GM04504 (cell line): ENCODE measurements around the gene CISD1.
"Not testable (repeated sequence)": the region's sequence is repeated elsewhere in the genome, so short reads cannot be mapped to it uniquely, and the experiment has no call there.

Source experiments
- DNase-seq: peaks from one replicate; pipeline ENCODE4 v3.0.0-alpha.2; 2012; ENCODE audit warnings: low read depth

The CISD1 gene

DNA sequence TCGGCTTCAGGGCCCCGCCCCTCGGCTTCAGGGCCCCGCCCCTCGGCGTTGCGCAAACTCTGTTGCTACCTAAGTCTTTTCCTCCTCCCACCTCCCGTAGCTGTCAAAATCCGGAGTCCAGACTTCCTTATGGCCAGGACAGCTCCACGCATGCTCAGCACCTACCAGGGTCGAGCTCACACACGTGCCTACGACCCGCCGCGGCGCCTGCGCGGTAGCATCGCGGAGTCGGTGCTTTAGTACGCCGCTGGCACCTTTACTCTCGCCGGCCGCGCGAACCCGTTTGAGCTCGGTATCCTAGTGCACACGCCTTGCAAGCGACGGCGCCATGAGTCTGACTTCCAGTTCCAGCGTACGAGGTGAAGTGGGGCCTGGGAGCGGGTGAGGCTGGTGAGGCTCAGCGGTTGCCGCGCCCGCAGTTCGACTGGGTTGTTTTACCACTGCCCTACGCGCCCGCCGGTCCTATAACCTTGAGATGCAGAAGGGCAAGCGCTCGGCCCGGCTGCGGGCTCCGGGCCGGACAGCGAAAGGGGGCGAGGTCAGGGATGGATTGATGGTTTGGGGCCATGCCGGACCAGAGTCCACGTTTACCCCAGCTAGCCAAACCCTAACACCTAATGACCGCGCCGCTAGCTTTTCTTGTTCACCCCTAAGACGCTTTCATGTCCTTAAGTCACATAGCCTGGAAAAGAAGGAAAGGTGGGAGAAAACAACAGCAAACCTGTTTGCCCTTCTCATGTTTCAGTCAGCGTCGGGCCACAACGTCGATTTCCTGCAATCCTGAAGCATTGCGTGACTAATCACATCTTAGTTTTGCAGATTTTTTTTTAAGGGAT, at the start of gene CISD1:
CISD1 (plus strand) TSS at position 217 of the 836 bp plus-strand sequence; CDS start at position 329, 112 bp downstream.
- peak; percentile 99 for DNase-seq

DNA sequence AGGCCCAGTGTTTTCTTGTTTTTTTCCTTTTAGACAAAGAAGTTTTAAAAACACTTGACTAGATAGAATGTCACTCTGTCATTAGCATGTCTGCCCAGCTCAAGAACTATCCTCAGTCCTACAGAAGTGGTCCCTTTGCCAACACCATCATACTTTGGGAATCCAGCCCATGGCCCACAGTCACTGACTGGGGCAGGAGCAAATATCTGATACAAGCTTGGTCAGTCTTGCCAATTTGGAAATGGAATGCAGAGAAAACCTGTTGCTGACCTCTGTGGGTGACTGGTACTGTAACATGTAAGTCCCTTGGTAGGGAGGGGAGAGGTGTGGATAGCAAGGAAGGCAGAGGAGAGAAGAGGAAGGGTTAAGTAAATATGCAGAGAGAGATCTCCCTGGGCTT, 49.1 kb upstream of the CISD1 start:
- no peak for DNase-seq

DNA sequence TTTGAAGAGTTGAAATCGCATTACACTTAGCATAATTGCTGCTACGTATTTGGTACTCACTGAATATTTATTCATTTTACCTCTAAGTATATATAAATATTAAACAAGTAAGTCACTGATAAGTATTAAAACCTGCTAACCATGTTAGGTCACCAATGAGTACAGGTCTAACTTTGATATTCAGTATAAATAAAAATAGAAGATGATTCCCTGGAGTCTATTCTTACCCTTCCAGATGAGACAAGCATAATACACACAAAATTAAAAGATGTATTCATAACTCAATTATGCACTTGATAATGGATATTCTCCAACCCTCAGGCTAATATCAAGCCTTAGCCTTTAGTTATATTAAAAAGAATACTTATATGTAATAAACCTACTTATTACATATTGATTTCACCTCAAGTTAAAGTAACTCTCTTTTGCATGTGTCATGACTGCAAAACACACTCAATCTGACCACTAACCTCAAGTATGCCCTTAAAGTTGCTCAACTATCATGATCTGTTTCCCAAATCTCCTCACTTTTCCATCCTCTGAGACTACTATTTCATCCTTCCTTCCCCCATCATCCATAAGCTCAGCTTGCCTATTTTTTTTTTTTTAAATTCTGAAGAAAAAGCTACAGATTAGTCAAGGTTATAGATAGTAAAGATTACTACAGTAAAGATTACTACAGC, 48.1 kb upstream of the CISD1 start:
- peak; percentile 41 for DNase-seq

DNA sequence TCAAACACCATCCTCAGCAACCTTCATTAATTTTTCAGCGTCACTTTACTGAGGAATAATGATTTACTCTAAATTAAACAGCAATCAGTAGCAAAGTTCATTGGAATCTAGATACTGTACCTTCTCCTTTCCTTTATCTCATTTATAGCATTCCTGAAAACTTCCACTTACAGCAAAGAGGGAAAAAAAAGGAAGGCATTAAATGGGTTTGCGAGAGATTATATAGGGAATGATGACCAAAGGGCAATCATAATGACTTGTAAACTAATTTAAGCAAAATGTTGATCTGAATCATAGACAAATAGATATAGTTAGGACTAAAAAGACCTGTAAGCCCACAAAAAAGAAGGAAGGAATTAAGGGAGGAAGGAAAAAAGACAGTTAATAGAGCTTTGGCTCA, 43.3 kb upstream of the CISD1 start:
- DNase-seq = no peak

DNA sequence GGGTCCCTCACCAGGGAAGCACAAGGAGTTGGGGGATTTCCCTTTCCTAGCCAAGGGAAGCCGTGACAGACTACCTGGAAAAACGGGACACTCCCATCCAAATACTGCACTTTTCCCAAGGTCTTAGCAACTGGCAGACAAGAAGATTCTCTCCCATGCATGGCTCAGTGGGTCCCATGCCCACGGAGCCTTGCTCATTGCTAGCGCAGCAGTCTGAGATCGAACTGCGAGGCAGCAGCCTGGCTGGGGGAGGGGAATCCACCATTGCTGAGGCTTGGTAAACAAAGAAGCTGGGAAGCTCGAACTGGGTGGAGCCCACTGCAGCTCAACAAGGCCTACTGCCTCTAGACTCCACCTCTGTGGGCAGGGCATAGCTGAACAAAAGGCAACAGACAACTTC, 39.1 kb upstream of the CISD1 start:
- not testable (repeated sequence) for DNase-seq

DNA sequence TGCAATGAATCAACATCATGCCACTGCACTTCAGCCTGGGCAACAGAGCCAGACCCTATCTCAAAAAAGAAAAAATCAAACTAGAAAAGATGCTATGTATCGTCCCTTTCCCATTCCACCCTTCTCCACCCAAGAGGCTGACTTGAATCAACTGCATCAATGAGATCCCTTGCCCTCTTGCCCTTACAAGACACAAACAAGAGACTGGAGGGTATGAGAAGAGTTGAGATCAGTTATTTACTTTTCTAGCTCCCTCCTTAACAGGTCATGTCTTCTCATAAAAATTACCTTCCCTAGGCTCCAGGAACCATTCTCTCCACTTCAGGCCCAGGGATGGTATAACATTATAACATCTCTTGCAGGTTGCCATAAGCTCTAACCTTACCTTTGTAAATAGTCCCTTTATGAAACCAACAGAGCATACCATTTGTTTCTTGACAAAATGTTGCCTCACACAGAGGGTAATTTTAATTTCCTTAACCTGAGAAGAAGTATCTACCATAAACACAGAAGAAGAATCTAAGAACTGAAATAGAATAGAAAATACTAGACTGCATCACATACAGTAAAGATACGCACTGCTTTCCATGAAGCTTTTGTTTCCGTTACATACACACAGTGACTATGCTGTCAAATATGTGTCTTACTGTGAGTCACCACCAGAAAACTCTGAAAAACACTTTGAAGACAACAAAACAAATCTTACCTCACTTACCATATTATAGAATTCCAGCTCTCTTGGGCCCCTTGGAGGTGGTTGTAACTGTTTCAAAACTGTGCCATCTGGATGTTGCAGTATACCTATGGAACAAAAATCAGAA, 31.7 kb upstream of the CISD1 start:
- DNase-seq = peak; percentile 57

DNA sequence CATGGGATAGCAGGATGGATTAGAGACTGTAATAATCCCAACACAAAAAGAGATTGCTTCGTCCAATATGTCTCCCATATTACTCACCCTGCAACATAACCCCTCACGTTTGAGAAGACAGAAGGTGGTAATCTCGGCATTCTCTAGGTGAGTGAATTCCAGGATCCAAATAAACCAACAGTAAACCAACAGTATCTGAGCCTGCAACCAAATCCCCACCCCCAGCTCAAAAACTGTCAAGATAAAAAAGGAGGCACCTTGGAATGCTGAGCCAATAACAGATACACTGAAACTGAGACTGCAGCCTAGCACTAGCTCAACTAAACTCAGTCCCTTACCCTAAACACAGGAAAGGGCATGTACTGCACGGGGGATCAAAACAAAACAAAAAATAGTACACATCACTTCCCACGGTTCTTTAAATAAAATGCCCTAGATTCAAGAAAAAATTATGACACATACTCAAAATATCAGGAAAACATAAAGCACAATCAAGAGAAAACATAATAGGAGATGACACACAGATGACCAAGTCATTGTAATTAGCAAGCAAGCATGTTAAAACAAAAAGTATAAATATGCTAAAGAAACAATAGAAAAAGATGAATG, 29.3 kb upstream of the CISD1 start:
- DNase-seq = no peak

DNA sequence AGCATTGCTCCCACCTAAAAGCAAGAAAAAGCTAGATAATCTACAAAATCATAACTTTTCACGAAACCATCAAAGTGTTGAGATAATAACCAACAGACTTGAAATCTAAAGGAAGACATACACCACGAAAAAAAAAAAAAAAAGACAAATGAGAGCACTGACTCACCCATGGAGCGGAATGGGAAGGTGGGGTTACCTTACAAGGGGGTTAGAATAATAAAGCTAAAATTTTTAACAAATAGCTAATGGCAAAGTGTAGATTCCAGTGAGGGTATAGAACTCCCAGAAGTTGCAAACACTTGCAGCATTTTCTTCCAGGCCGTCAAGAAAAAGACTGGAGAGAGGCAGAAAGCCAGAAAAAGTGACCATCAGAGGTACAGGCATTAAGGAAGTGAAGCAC, 28.4 kb upstream of the CISD1 start:
- no peak for DNase-seq

DNA sequence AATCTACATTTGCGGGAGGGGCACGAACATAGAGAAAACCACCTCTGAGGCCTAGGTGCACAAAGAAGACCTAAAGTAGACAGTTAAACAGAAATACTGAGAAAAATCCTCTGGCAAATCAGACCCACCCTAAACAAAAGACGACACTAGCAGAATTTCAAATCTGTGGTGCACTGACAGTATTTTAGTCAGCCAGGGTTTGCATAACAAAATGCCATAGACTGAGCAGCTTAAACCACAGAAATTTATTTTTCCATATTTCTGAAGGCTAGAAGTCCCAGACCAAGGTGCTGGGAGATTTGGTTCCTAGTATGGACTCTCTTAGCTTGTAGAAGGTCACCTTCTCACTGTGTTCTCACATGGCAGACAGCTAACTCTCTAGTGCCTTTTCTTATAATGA, 27.6 kb upstream of the CISD1 start:
- DNase-seq = no peak

DNA sequence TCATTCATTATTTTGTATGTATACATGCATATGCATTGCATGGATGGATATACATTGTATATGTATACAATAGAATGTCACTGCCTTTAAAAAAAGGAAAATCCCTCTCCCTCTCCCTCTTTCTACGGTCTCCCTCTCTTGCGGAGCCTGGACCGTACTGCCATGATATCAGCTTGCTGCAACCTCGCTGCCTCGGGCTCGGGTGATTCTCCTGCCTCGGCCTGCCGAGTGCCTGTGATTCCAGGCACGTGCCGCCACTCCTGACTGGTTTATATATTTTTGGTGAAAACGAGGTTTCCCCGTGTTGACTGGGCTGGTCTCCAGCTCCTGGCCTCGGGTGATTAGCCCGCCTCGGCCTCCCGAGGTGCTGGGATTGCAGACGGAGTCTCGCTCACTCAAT, 25.7 kb upstream of the CISD1 start:
- DNase-seq = no peak

DNA sequence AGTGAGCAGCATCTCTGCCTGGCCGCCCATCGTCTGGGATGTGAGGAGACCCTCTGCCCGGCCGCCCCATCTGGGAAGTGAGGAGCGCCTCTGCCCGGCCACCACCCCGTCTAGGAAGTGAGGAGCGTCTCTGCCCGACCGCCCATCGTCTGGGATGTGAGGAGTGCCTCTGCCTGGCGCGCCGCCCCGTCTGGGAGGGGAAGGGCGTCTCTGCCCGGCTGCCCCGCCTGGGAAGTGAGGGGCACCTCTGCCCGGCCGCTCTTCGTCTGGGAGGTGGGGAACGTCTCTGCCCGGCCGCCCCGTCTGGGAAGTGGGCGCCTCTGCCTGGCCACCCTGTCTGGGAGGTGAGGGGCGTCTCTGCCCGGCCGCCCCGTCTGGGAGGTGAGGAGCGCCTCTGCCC, 25.2 kb upstream of the CISD1 start:
- DNase-seq = not testable (repeated sequence)

DNA sequence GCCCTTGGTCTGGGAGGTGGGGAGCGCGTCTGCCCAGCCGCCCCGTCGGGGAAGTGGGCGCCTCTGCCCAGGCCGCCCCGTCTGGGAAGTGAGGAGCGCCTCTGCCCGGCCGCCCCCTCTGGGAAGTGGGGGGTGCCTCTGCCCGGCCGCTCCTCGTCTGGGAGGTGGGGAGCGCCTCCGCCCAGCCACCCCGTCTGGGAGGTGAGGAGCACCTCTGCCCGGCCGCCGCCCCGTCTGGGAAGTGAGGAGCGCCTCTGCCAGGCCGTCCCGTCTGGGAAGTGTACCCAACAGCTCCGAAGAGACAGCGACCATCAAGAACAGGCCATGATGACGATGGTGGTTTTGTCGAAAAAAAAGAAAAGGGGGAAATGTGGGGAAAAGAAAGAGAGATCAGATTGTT, 24.7 kb upstream of the CISD1 start:
- not testable (repeated sequence) for DNase-seq

DNA sequence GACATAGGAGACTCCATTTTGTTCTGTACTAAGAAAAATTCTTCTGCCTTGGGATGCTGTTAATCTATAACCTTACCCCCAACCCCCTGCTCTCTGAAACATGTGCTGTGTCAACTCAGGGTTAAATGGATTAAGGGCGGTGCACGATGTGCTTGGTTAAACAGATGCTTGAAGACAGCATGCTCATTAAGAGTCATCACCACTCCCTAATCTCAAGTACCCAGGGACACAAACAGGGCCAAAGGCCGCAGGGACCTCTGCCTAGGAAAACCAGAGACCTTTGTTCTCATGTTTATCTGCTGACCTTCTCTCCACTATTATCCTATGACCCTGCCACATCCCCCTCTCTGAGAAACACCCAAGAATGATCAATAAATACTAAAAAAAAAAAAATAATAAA, 24.3 kb upstream of the CISD1 start:
- DNase-seq = not testable (repeated sequence)

DNA sequence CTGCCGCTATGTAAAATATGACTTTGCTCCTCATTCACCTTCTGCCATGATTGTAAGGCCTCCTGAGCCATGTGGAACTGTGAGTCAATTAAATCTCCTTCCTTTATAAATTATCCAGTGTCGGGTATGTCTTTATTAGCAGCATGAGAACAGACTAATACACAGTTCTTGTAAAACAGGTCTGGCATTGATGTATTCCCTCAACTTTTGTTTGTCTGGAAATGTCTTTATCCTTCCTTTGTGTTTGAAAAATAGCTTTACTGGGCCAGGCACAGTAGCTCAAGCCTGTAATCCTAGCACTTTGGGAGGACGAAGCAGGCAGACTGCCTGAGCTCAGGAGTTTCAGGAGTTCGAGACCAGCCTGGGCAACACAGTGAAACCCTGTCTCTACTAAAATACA, 15.8 kb upstream of the CISD1 start:
- no peak for DNase-seq

DNA sequence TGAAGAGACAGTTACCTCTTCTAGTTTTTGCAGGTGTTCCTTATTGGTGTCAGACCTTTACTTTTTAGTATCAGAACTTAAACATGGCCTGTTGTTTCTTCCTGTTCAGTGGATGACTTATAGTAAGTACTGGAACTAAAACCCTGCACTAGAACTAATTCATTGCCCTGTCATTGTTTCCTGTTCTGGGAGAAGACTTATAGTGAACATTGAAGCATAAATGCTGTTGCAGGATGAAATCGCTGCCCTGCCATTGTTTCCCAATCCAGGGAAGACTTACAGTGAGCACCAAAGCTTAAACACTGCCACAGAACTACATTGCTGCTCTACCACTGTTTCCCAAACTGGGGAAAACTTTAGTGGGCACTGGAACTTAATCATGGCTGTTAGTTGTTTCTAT, 14.3 kb upstream of the CISD1 start:
- DNase-seq = no peak

DNA sequence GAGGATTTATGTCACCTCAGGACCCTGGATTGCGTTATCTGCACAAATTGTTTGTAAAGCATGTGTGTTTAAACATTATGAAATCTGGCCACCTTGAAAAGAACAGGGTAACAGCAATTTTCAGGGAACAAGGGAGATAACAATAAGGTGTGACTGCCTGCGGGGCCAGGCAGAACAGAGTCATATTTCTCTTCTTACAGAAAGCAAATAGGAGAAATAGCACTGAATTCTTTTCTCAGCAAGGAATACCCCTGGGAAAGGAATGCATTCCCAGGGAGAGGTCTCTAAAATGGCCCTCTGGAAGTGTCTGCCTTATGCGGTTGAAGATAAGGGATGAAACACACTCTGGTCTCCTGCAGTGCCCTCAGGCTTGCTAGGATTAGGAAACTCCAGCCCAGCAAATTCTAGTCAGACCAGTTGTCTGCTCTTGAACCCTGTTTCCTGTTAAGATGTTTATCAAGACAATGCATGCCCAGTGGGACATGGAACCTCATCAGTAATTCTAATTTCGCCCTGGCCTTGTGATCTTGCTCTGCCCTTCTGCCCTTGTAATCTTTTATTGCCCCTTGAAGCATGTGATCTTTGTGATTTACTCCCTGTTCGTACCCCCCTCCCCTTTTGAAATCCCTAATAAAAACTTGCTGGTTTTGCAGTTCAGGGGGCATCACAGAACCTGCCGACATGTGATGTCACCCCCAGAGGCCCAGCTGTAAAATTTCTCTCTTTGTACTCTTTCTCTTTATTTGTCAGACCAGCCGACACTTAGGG, 12.8 kb upstream of the CISD1 start:
- DNase-seq = not testable (repeated sequence)

DNA sequence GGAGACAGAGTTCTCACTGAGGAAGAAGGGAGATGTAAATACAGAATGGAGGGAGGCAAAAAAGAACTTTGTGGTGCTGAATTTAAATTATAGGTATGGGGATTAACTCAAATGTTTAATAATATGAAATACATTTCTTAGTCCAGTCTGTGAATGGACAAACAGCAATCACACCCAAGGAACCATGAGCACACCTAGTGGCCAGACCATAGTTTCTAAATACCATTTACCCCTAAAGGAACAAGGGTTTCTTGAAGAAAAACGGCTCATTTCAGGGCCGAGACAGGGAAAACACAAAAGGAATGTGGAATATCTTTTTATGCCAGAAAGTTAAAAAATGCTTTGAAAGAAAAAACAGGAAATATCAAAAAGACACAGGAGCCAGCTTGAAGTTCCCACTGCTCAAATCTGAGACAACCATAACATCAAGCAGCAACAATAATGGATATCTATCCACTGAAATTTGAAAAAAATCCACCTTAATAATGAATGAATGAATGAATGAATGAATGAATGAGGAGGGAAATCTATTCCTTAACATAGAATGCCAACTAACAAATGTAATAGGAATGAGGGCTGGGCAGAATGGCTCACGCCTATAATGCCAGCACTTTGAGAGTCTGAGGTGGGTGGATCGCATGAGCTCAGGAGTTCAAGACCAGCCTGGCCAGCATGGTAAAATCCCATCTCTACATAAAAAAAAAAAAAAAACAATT, 9.8 kb upstream of the CISD1 start:
- no peak for DNase-seq

DNA sequence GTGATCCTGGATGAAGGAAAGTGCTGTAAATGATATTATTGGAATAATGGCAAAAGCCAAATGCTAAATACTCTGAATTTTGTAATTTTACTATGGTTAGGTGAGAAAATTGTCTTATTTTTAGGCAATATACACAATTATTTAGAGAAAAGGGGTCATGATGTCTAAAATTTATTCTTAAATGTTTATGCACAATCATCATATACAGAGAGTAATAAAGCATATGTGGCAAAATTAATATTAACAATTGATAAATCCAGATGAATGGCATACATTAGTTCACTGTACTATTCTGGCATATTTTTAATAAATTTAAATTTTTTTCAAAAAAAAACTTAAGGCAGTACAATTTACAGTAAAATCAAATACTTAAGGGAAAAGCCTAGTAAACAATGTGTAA, 8.6 kb upstream of the CISD1 start:
- no peak for DNase-seq

DNA sequence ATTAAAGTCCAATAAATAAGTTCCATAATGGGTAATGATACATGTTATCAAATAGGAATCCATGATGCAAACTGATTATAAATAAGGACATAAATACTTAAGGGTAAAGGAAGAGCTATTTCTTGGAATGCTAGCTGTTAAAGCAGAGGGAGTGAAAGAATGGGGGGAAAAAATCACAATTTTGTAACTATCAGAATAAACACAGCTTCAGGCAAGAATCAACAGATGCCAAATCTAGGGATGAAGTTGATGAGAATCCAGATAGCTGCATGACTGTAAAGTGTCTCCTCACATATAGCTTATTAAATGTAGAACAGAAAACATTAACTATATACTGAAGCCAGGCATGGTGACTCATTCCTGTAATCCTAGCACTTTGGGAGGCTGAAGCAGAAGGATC, 6.2 kb upstream of the CISD1 start:
- no peak for DNase-seq

DNA sequence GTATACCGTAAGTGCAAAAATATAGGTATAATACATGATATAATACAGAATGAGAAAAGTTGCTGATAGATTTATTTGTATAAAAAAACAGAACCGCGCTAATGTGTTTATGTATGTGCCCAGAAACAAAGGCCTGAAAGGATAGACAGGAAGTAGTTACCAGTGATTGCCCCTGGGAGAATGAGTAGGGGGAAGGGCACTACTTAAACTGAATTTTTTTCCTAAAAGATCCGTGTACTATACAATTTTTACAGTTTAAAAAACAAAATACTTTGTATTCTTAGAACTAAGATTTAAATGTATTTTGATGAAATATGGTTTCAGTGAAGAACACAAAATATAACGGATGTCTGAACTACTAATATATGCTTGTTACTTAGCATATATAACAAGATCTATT, 4.2 kb upstream of the CISD1 start:
- no peak for DNase-seq

DNA sequence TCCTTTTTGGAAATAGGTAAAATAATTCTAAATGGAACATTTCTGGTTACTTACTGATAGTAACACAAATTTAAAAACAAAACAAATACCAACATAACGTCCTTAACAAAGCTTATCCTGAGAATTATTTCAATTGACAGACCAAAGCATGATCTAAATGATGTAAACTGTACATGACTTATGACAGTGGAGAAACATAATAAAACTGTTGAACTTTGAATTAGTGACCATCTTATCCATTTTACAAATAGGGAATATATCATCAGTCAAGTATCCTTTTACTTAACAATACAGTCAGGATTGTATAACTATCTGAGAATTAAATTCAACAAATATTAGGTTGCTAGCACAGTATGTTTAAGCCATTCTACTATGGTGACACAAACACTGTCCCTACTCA, 3.7 kb upstream of the CISD1 start:
- no peak for DNase-seq
